ENCODE results near the gene APH1B. TPM values are rescaled to one million over a fixed set of nuclear protein-coding genes. Genes with fewer than 3 reads are reported as not detected.

The APH1B gene
- total RNA-seq, 1 experiment from 2014 or later = 24.5 TPM

- no peak for DNase-seq (ENCODE audit: low read depth)
Measured at GRCh38 chr15:63353261-63353660, 75.9 kb downstream of the APH1B start.

GRCh38 chr15:63353887-63354286, 76.5 kb downstream of the APH1B start:
- DNase-seq (ENCODE audit: low read depth) = no peak

- no peak for DNase-seq (ENCODE audit: low read depth)
Measured at GRCh38 chr15:63354821-63355650, 77.6 kb downstream of the APH1B start.

GRCh38 chr15:63357061-63357460, 79.7 kb downstream of the APH1B start:
- DNase-seq (ENCODE audit: low read depth) = no peak

- no peak for DNase-seq (ENCODE audit: low read depth)
Measured at GRCh38 chr15:63357731-63358130, 80.3 kb downstream of the APH1B start.

- DNase-seq (ENCODE audit: low read depth) = no peak
Measured at GRCh38 chr15:63358241-63359029, 81.0 kb downstream of the APH1B start.

Other genes starting within 250 kb of the APH1B start
- gene TPM1, start 234.9 kb upstream of the APH1B start, total RNA-seq (2014; rRNA removed; shearing (Covaris generic)) = 1,035 and 1,151 TPM in 2 replicates
- gene LACTB, start 155.7 kb upstream of the APH1B start, total RNA-seq (2014; rRNA removed; shearing (Covaris generic)) = 19.6 and 24.8 TPM in 2 replicates
- 233 and 241 TPM in 2 replicates for gene RPS27L, start 120.1 kb upstream of the APH1B start, total RNA-seq (2014; rRNA removed; shearing (Covaris generic))
- 42.4 and 52.0 TPM in 2 replicates for gene RAB8B, start 88.0 kb upstream of the APH1B start, total RNA-seq (2014; rRNA removed; shearing (Covaris generic))
- 23.3 and 30.2 TPM in 2 replicates for gene CA12, start 104.2 kb downstream of the APH1B start, total RNA-seq (2014; rRNA removed; shearing (Covaris generic))
- 28.2 and 39.3 TPM in 2 replicates for gene USP3, start 227.0 kb downstream of the APH1B start, total RNA-seq (2014; rRNA removed; shearing (Covaris generic))

Data from RPMI7951 (cell line).